Peyer's patch (tissue), 4 donors: ENCODE measurements around the gene IGIP. TPM values are rescaled to one million over a fixed set of nuclear protein-coding genes. Genes with fewer than 3 reads are reported as not detected.

Experiments used
- DNase-seq, 3 donors: peaks; one replicate each; pipeline ENCODE4 v3.0.0-alpha.2; 2017 to 2019
- H3K27ac ChIP-seq, 4 donors: fragments of 200-600 bp; sonication (generic); one replicate each; pipeline ENCODE4 v1.5.1; 2016 to 2019
- H3K27me3 ChIP-seq, 2 donors: fragments of 200-600 bp; sonication (generic); one replicate each; pipeline ENCODE4 v1.5.1; 2019
- H3K36me3 ChIP-seq, 3 donors: fragments of 200-600 bp; sonication (generic); one replicate each; pipeline ENCODE4 v1.5.1; 2016 to 2019
- H3K4me1 ChIP-seq, 4 donors: fragments of 200-600 bp; sonication (generic); one replicate each; pipeline ENCODE4 v1.5.1; 2016 to 2019
- H3K4me3 ChIP-seq, 4 donors: fragments of 200-600 bp; sonication (generic); 1 replicate in 3 of 4; 2 replicates in 1 of 4; pipeline ENCODE4 v1.5.1; 2016 to 2019; ENCODE audit warnings: mild to moderate bottlenecking in 1 of 4
- H3K9me3 ChIP-seq, 4 donors: fragments of 200-600 bp; sonication (generic); one replicate each; pipeline ENCODE4 v1.5.1; 2016 to 2019; ENCODE audit warnings: mild to moderate bottlenecking in 1 of 4
- POLR2A ChIP-seq, 2 donors: fragments of 450-650 bp; IDR thresholded peaks; one replicate each; pipeline ENCODE4 v1.5.1; 2017; ENCODE audit warnings: antibody characterized with exemption in 2 of 2, mild to moderate bottlenecking in 2 of 2, moderate library complexity in 2 of 2
- total RNA-seq, 4 donors: library from RNA; depleted of rRNA; stranded (reverse); fragments of >200 nt; gene quantifications; one replicate each; pipeline ENCODE4 v1.1.0, GENCODE V29; 2016
- TF ChIP-seq, protein P1 (sequence below), 6 experiments: fragments of 450-650 bp in 4 of 6; fragments of 200-600 bp in 2 of 6; sonication (generic) in 1 of 6; IDR thresholded peaks; one replicate each; pipeline ENCODE4 v1.5.1; 2017 to 2019; ENCODE audit warnings: antibody characterized with exemption in 6 of 6, mild to moderate bottlenecking in 3 of 6, moderate library complexity in 1 of 6

Gene IGIP
- total RNA-seq, result 10 to 100 TPM; 10.2 to 16.5 (median 12.4) TPM

DNA sequence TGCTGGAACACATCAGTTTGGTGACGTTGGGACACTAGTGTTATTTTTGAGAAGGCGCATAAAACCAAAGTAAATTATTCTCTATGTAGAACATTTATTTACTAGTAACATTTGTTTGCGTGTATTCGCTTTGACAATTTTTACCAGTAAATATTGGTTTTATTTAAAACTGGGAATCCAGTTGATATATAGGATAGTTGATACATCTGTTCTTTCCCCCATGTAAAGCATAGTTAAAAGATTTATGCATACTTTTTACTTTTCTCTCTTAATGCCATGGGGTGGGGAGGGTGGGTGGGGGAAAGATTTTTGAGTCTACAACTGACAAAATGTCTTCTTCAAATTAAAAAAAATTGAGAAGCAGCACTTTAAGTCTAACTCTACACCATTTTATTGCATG, at the start of gene IGIP:
IGIP (plus strand) TSS at position 301 of the 400 bp plus-strand sequence. CDS start 2,540 bp downstream, outside the sequence.
- Histone ChIP-seq H3K27me3 (no peaks in the 10 kb centered on the region), H3K4me1 (peaks cover 0 to 4% (median 0%) of the 10 kb centered on the region in 4 donors), H3K9me3 (no peaks in the 10 kb centered on the region), H3K36me3 (no peaks in the 10 kb centered on the region), H3K4me3 (no peak within 1 kb of the TSS), H3K27ac (no peak within 1 kb of the TSS)
- DNase-seq, result no peak
- TF ChIP-seq, protein P1, sequence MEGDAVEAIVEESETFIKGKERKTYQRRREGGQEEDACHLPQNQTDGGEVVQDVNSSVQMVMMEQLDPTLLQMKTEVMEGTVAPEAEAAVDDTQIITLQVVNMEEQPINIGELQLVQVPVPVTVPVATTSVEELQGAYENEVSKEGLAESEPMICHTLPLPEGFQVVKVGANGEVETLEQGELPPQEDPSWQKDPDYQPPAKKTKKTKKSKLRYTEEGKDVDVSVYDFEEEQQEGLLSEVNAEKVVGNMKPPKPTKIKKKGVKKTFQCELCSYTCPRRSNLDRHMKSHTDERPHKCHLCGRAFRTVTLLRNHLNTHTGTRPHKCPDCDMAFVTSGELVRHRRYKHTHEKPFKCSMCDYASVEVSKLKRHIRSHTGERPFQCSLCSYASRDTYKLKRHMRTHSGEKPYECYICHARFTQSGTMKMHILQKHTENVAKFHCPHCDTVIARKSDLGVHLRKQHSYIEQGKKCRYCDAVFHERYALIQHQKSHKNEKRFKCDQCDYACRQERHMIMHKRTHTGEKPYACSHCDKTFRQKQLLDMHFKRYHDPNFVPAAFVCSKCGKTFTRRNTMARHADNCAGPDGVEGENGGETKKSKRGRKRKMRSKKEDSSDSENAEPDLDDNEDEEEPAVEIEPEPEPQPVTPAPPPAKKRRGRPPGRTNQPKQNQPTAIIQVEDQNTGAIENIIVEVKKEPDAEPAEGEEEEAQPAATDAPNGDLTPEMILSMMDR (IDR thresholded peaks at IDR 0.05), result no peak
- TF ChIP-seq POLR2A (IDR thresholded peaks at IDR 0.05), result no peak

- Histone ChIP-seq H3K36me3 (no peaks in the 10 kb centered on the region), H3K9me3 (no peaks in the 10 kb centered on the region), H3K27ac (no peak overlapping the region), H3K27me3 (no peaks in the 10 kb centered on the region), H3K4me3 (no peak overlapping the region), H3K4me1 (no peaks in the 10 kb centered on the region)
- TF ChIP-seq POLR2A (IDR thresholded peaks at IDR 0.05), result no peak
- no peak for DNase-seq
These were observed 49.6 kb upstream of the IGIP start for GRCh38 chr5:140076142-140076541.

DNA sequence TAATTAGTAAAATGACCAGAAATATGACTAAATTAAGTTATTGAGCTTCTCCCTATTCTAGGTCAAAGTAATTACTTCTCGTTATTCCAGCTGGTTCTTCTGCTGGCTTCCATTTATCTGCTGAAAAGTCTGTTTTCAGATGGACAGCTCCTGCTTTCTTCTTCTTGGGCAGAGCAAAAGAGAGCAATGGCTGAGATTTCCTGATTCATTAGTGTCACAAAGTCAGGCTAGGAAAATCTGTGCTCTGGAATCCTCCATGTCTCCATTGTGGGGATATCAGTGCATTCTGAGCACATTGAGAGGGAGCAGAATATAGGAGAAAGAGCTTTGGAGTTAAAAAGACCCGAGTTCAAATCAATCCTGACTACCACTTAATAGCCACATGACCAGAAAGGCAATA, 48.9 kb upstream of the IGIP start:
- Histone ChIP-seq H3K4me3 (no peak overlapping the region), H3K9me3 (no peaks in the 10 kb centered on the region), H3K36me3 (no peaks in the 10 kb centered on the region), H3K27ac (no peak overlapping the region), H3K27me3 (no peaks in the 10 kb centered on the region), H3K4me1 (no peaks in the 10 kb centered on the region)
- no peak for DNase-seq
- TF ChIP-seq, protein P1 (IDR thresholded peaks at IDR 0.05), result no peak
- TF ChIP-seq POLR2A (IDR thresholded peaks at IDR 0.05), result no peak

GRCh38 chr5:140083120-140083519, 42.6 kb upstream of the IGIP start:
- Histone ChIP-seq H3K36me3 (no peaks in the 10 kb centered on the region), H3K27me3 (no peaks in the 10 kb centered on the region), H3K4me3 (no peak overlapping the region), H3K4me1 (no peaks in the 10 kb centered on the region), H3K9me3 (no peaks in the 10 kb centered on the region), H3K27ac (no peak overlapping the region)
- no peak for TF ChIP-seq POLR2A (IDR thresholded peaks at IDR 0.05)
- TF ChIP-seq, protein P1 (IDR thresholded peaks at IDR 0.05), result no peak
- no peak for DNase-seq

DNA sequence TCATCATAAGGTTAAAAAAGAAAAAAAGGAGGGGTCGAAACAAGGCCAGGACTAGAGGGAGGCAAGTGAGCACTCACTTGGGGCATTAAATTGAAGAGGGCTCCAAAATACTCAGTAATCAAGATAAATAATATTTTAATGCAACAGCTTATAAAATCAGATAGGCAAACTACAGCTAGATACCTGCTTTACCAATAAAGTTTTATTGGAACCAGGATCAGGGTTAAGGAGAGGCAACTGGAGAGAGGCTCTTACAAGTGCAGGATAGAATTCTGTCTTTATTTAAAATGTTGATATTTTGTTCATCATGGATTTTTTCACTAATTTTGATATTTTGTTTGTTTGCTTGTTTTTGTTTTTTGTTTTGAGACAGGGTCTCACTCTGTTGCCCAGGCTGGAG, 42.1 kb upstream of the IGIP start:
- H3K36me3 ChIP-seq, result no peaks in the 10 kb centered on the region
- no peak overlapping the region for H3K27ac ChIP-seq
- H3K4me3 ChIP-seq, result no peak overlapping the region
- H3K4me1 ChIP-seq, result no peaks in the 10 kb centered on the region
- H3K27me3 ChIP-seq, result no peaks in the 10 kb centered on the region
- H3K9me3 ChIP-seq, result no peaks in the 10 kb centered on the region
- TF ChIP-seq, protein P1 (IDR thresholded peaks at IDR 0.05), result no peak
- no peak for TF ChIP-seq POLR2A (IDR thresholded peaks at IDR 0.05)
- DNase-seq, result no peak

GRCh38 chr5:140084541-140084940, 41.2 kb upstream of the IGIP start:
- Histone ChIP-seq H3K4me1 (no peaks in the 10 kb centered on the region), H3K27me3 (no peaks in the 10 kb centered on the region), H3K27ac (no peak overlapping the region), H3K4me3 (no peak overlapping the region), H3K9me3 (no peaks in the 10 kb centered on the region), H3K36me3 (no peaks in the 10 kb centered on the region)
- TF ChIP-seq, protein P1 (IDR thresholded peaks at IDR 0.05), result no peak
- no peak for TF ChIP-seq POLR2A (IDR thresholded peaks at IDR 0.05)
- no peak for DNase-seq
